Activated CD8-positive, alpha-beta memory T cell treated with anti-CD3 and anti-CD28 coated beads, Interleukin-2, amount 10 ng/mL, durations not matched to agents 7 days and 5 days (primary cell): ENCODE results near the gene METTL22. TPM values are rescaled to one million over a fixed set of nuclear protein-coding genes. Genes with fewer than 3 reads are reported as not detected.

Experiments
- ATAC-seq: fragments of 150-1000 bp; cut with Tn5 transposase; one replicate; pipeline ENCODE4 v1.10.0; 2021; ENCODE audit warnings: moderate library complexity
- CTCF ChIA-PET: fragments of 350-600 bp; sonication (Branson Sonifier 250); formaldehyde crosslinking; loops from one replicate; lab custom pipeline; 2021; ENCODE audit warnings: antibody characterized with exemption; lab: Charles Lee
- DNase-seq: peaks from one replicate; pipeline ENCODE4 v3.0.0-alpha.2; 2020
- H3K27ac Mint-ChIP-seq: one replicate; pipeline ENCODE4 v1.8.0; 2021; ENCODE audit warnings: mild to moderate bottlenecking, mixed read lengths
- H3K27me3 Mint-ChIP-seq: one replicate; pipeline ENCODE4 v1.8.0; 2021; ENCODE audit warnings: mixed read lengths
- H3K36me3 Mint-ChIP-seq: one replicate; pipeline ENCODE4 v1.8.0; 2021; ENCODE audit warnings: mild to moderate bottlenecking, mixed read lengths
- H3K4me1 Mint-ChIP-seq: one replicate; pipeline ENCODE4 v1.8.0; 2021; ENCODE audit warnings: mixed read lengths
- H3K4me3 Mint-ChIP-seq: one replicate; pipeline ENCODE4 v1.8.0; 2021; ENCODE audit warnings: mild to moderate bottlenecking, moderate library complexity, mixed read lengths
- H3K9me3 Mint-ChIP-seq: one replicate; pipeline ENCODE4 v1.8.0; 2022; ENCODE audit warnings: low read depth, mixed read lengths
- total RNA-seq, 2 experiments: library from RNA; stranded (reverse); gene quantifications; one replicate each; pipeline ENCODE4 v1.2.3, GENCODE V29; 2021

METTL22 gene
- total RNA-seq, 2 experiments from 2014 or later, result 29.5 to 40.0 TPM

GRCh38 chr16:8628981-8629725, 7.7 kb downstream of the METTL22 start:
- H3K27me3 Mint-ChIP-seq, result no peaks in the 10 kb centered on the region
- CTCF ChIA-PET, result interaction anchor here (0.8 to 1.3 kb wide), 3 partner anchors 14 to 170 kb away, joined by 3 read pairs; no protein-coding TSS in a partner anchor
- no peak for ATAC-seq
- DNase-seq, result no peak
- peaks cover 25% of the 10 kb centered on the region for H3K4me1 Mint-ChIP-seq
- H3K9me3 Mint-ChIP-seq, result no peaks in the 10 kb centered on the region
- peaks cover 35% of the 10 kb centered on the region for H3K36me3 Mint-ChIP-seq
- H3K27ac Mint-ChIP-seq, result no peak overlapping the region
- H3K4me3 Mint-ChIP-seq, result no peak overlapping the region

DNA sequence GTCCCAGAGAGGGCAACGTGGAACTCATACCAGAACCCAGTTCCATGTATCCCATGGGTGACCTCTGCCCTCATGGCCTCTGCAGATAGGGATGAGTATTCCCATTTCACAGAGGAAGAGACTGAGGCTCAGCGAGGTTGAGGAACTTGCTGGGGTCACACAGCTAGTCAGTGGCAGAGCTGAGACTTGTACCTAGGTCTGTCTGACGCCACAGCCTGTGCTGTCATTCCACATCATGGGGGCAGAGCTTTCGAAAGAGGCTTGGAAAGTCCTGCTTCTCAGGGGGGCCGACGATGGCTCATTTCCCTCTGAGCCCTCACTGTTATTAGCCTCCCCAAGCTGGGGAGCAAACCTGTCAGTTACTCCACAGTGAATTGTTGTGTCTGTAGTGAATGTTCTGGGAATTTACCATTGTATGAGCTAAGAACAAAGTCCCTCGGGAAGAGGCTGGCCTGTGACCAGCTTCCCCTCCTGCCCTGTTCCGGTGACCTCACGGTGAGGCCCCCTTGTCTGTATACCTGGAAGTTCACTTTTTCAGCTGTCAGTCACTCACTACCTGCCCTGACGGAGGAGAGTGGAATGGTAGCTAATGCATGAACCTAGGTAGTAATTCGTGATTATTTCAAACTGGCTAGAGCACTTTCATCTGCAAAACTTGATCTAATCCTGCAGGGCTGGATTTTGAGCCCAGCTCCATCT, 8.9 kb downstream of the METTL22 start:
- Mint-ChIP-seq H3K36me3 (peaks cover 39% of the 10 kb centered on the region), H3K9me3 (no peaks in the 10 kb centered on the region), H3K4me3 (no peak overlapping the region), H3K27ac (no peak overlapping the region), H3K4me1 (peaks cover 20% of the 10 kb centered on the region), H3K27me3 (no peaks in the 10 kb centered on the region)
- CTCF ChIA-PET, result interaction anchor here (0.9 to 1.3 kb wide), 2 partner anchors 13 to 249 kb away, joined by 3 read pairs; no protein-coding TSS in a partner anchor
- no peak for DNase-seq
- ATAC-seq, result no peak

- peaks cover 20% of the 10 kb centered on the region for H3K4me1 Mint-ChIP-seq
- no peak overlapping the region for H3K4me3 Mint-ChIP-seq
- CTCF ChIA-PET, result interaction anchor here (1.3 kb wide), 1 partner anchor 248 kb away, joined by 3 read pairs; no protein-coding TSS in a partner anchor
- ATAC-seq (no peak), DNase-seq (no peak)
- H3K27me3 Mint-ChIP-seq, result no peaks in the 10 kb centered on the region
- no peak overlapping the region for H3K27ac Mint-ChIP-seq
- peaks cover 34% of the 10 kb centered on the region for H3K36me3 Mint-ChIP-seq
- no peaks in the 10 kb centered on the region for H3K9me3 Mint-ChIP-seq
Measured at GRCh38 chr16:8631373-8631772, 9.9 kb downstream of the METTL22 start.

DNA sequence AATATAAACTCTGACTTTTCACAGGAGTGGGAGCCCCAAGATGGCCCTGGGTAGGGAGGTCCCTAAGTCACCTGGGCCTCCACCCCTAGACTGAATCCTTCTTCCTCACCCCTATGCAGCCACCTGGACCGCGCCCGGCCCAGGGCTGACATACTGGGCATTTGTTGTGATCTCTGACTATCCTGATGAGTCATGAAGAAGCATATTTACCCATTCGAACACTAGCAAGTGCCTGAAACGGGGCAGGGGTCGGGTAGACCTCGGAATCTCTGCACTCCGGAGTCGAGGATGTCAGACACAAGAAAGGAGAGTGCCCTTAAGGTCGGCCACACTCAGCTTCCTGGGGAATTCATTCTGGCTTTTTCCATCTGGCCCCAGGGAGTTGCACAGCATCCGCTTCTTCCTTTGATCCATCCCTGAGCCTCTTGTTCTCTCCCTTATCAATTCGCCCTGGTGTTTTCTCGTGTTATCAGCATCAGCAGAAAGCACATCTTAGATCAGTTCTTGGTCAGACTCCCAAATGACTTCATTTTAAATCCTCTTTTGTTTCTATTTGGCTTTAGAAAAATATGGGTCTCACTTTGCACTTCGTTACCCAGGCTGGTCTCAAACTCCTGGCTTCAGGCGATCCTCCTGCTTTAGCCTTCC, 10.4 kb downstream of the METTL22 start:
- H3K27ac Mint-ChIP-seq, result no peak overlapping the region
- no peaks in the 10 kb centered on the region for H3K27me3 Mint-ChIP-seq
- DNase-seq (no peak), ATAC-seq (no peak)
- CTCF ChIA-PET, result no interaction called here
- peaks cover 18% of the 10 kb centered on the region for H3K4me1 Mint-ChIP-seq
- H3K4me3 Mint-ChIP-seq, result no peak overlapping the region
- no peaks in the 10 kb centered on the region for H3K9me3 Mint-ChIP-seq
- peaks cover 34% of the 10 kb centered on the region for H3K36me3 Mint-ChIP-seq

GRCh38 chr16:8632675-8633182, 11.2 kb downstream of the METTL22 start:
- Mint-ChIP-seq H3K36me3 (peaks cover 28% of the 10 kb centered on the region), H3K4me3 (no peak overlapping the region), H3K27me3 (no peaks in the 10 kb centered on the region), H3K4me1 (peaks cover 15% of the 10 kb centered on the region), H3K9me3 (no peaks in the 10 kb centered on the region), H3K27ac (no peak overlapping the region)
- ATAC-seq, result no peak
- CTCF ChIA-PET, result no interaction called here
- no peak for DNase-seq

DNA sequence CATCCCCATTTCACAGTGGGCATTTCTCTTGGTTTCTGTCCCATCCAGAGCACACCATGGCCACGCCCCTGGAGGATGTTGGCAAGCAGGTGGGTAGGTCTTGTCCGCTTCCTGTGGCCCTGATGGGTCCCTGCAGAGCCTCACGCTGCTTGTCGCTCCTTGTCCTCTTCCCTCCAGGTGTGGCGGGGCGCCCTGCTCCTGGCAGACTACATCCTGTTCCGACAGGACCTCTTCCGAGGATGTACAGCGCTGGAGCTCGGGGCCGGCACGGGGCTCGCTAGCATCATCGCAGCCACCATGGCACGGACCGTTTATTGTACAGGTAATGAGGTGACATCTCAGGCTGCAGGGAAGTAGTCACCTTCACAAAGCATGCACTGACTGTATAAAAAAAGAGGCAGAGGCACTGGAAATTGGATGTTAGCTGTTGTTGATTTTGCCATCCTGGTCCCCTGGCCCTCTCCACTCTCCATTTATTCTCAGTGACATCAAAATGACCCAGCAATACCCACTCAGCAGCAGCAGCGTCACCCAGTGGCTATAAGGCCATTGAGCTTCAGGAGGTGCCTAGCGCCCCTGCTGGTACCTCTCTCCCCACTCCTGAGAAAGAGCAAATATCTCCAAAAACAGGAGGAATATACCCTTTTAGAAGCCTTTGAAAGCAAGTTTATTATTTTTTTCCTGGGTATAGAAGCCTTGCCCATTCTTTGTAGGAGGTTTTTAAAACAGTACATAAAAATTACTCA, 13.7 kb downstream of the METTL22 start:
- Mint-ChIP-seq H3K9me3 (no peaks in the 10 kb centered on the region), H3K4me1 (peaks cover 2% of the 10 kb centered on the region), H3K36me3 (peaks cover 12% of the 10 kb centered on the region), H3K27ac (no peak overlapping the region), H3K27me3 (no peaks in the 10 kb centered on the region), H3K4me3 (no peak overlapping the region)
- DNase-seq (no peak), ATAC-seq (no peak)
- CTCF ChIA-PET, result interaction anchor here (2.3 kb wide), 1 partner anchor 68 kb away, joined by 7 read pairs; no protein-coding TSS in a partner anchor

- DNase-seq (no peak), ATAC-seq (no peak)
- Mint-ChIP-seq H3K36me3 (peaks cover 27% of the 10 kb centered on the region), H3K4me3 (no peak overlapping the region), H3K27ac (no peak overlapping the region), H3K27me3 (no peaks in the 10 kb centered on the region), H3K4me1 (peaks cover 6% of the 10 kb centered on the region), H3K9me3 (no peaks in the 10 kb centered on the region)
- CTCF ChIA-PET, result no interaction called here
Measured at GRCh38 chr16:8639694-8640093, 18.2 kb downstream of the METTL22 start.

- CTCF ChIA-PET, result no interaction called here
- peaks cover 34% of the 10 kb centered on the region for H3K36me3 Mint-ChIP-seq
- no peaks in the 10 kb centered on the region for H3K9me3 Mint-ChIP-seq
- H3K4me3 Mint-ChIP-seq, result no peak overlapping the region
- DNase-seq (no peak), ATAC-seq (no peak)
- no peak overlapping the region for H3K27ac Mint-ChIP-seq
- no peaks in the 10 kb centered on the region for H3K27me3 Mint-ChIP-seq
- peaks cover 15% of the 10 kb centered on the region for H3K4me1 Mint-ChIP-seq
Measured at GRCh38 chr16:8641671-8642070, 20.2 kb downstream of the METTL22 start.

DNA sequence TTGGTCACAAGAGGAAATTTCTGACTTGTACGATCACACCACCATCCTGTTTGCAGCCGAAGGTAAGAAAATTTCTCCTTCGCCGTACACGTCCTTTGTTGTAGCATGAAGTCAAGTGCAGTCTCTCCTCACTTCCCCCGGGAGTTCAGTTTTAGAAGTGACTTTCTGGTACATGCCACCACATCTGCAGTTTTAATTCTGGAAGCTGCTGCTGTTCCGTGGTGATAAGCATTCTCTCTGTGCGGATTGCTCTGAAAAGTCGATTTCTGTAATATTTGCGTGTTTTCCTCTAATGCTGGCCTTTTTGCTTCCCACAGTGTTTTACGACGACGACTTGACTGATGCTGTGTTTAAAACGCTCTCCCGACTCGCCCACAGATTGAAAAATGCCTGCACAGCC, 20.6 kb downstream of the METTL22 start:
- H3K9me3 Mint-ChIP-seq, result no peaks in the 10 kb centered on the region
- H3K4me1 Mint-ChIP-seq, result peaks cover 15% of the 10 kb centered on the region
- no peak overlapping the region for H3K27ac Mint-ChIP-seq
- no peaks in the 10 kb centered on the region for H3K27me3 Mint-ChIP-seq
- CTCF ChIA-PET, result interaction anchor here (1.1 kb wide), 1 partner anchor 13 kb away, joined by 4 read pairs; no protein-coding TSS in a partner anchor
- ATAC-seq, result no peak
- DNase-seq, result no peak
- peaks cover 39% of the 10 kb centered on the region for H3K36me3 Mint-ChIP-seq
- H3K4me3 Mint-ChIP-seq, result no peak overlapping the region

- CTCF ChIA-PET, result interaction anchor here (1.0 to 2.2 kb wide), 7 partner anchors 10 to 495 kb away, joined by 3 to 7 read pairs (median 4); no protein-coding TSS in a partner anchor
- Mint-ChIP-seq H3K27me3 (no peaks in the 10 kb centered on the region), H3K4me1 (peaks cover 15% of the 10 kb centered on the region), H3K9me3 (no peaks in the 10 kb centered on the region), H3K27ac (peak overlapping the region; percentile 78), H3K36me3 (peaks cover 44% of the 10 kb centered on the region), H3K4me3 (no peak overlapping the region)
- DNase-seq (peak; percentile 52), ATAC-seq (peak; percentile 81)
Measured at GRCh38 chr16:8644211-8645140, 23.0 kb downstream of the METTL22 start.

GRCh38 chr16:8645141-8645521, 23.6 kb downstream of the METTL22 start:
- Mint-ChIP-seq H3K9me3 (no peaks in the 10 kb centered on the region), H3K27ac (peak overlapping the region; percentile 78), H3K27me3 (no peaks in the 10 kb centered on the region), H3K36me3 (peaks cover 44% of the 10 kb centered on the region), H3K4me3 (no peak overlapping the region), H3K4me1 (peaks cover 15% of the 10 kb centered on the region)
- ATAC-seq (no peak), DNase-seq (no peak)
- CTCF ChIA-PET, result interaction anchor here (1.5 to 1.7 kb wide), 2 partner anchors 10 to 494 kb away, joined by 3 to 7 read pairs; no protein-coding TSS in a partner anchor

GRCh38 chr16:8645831-8646230, 24.3 kb downstream of the METTL22 start:
- DNase-seq (no peak), ATAC-seq (no peak)
- CTCF ChIA-PET, result interaction anchor here (1.5 to 1.7 kb wide), 2 partner anchors 12 to 494 kb away, joined by 3 read pairs; no protein-coding TSS in a partner anchor
- Mint-ChIP-seq H3K27me3 (no peaks in the 10 kb centered on the region), H3K4me3 (no peak overlapping the region), H3K36me3 (peaks cover 44% of the 10 kb centered on the region), H3K9me3 (no peaks in the 10 kb centered on the region), H3K4me1 (peaks cover 15% of the 10 kb centered on the region), H3K27ac (no peak overlapping the region)
